ENCODE measurements around the gene SULF2. TPM values are rescaled to one million over a fixed set of nuclear protein-coding genes. Genes with fewer than 3 reads are reported as not detected.

The SULF2 gene
- total and polyA plus RNA-seq, 2 of the 4 experiments (the other 2 are of a cell fraction) = 0.54 to 0.77 TPM

DNA sequence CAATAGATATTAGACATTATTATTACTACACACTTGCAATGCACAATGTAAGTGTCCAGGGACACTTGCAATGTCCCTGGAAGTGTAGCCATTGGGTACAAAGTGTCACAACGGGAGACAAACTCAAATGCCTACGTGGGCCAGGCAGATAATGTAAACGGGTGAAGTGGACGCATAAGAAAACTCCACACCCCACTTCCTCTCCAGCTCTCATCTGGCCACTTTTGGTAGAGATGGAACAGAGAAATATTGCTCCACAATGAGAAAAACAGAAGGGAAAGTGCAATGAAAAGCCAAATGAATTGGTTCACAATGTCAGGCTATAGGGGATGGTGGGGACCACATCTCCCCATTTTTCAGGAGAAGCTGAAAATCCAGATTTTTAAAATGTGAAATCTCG, 9.4 kb downstream of the SULF2 start:
- H3K4me2 ChIP-seq (ENCODE audit: low read depth, low read length) = no peak overlapping the region
- no peaks in the 10 kb centered on the region for H3K36me3 ChIP-seq (ENCODE audit: control insufficient read depth, insufficient read depth, low read length)
- no peak overlapping the region for H4K5ac ChIP-seq (ENCODE audit: low read depth, low read length)
- no peak overlapping the region for H2AFZ ChIP-seq (replicated peaks; ENCODE audit: low read length, poor library complexity)
- TF ChIP-seq, protein P1, sequence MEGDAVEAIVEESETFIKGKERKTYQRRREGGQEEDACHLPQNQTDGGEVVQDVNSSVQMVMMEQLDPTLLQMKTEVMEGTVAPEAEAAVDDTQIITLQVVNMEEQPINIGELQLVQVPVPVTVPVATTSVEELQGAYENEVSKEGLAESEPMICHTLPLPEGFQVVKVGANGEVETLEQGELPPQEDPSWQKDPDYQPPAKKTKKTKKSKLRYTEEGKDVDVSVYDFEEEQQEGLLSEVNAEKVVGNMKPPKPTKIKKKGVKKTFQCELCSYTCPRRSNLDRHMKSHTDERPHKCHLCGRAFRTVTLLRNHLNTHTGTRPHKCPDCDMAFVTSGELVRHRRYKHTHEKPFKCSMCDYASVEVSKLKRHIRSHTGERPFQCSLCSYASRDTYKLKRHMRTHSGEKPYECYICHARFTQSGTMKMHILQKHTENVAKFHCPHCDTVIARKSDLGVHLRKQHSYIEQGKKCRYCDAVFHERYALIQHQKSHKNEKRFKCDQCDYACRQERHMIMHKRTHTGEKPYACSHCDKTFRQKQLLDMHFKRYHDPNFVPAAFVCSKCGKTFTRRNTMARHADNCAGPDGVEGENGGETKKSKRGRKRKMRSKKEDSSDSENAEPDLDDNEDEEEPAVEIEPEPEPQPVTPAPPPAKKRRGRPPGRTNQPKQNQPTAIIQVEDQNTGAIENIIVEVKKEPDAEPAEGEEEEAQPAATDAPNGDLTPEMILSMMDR (conservative IDR thresholded peaks at IDR 0.05; ENCODE audit: low read depth, low read length) = no peak
- no peak for TF ChIP-seq RAD21 (IDR thresholded peaks at IDR 0.05; ENCODE audit: low read length)
- TF ChIP-seq, protein P2, sequence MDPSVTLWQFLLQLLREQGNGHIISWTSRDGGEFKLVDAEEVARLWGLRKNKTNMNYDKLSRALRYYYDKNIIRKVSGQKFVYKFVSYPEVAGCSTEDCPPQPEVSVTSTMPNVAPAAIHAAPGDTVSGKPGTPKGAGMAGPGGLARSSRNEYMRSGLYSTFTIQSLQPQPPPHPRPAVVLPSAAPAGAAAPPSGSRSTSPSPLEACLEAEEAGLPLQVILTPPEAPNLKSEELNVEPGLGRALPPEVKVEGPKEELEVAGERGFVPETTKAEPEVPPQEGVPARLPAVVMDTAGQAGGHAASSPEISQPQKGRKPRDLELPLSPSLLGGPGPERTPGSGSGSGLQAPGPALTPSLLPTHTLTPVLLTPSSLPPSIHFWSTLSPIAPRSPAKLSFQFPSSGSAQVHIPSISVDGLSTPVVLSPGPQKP (IDR thresholded peaks at IDR 0.05; ENCODE audit: borderline replicate concordance, low read depth, low read length) = no peak
- no peak for TF ChIP-seq POLR2A (IDR thresholded peaks at IDR 0.05; ENCODE audit: low read depth, low read length)
- TF ChIP-seq MAFK (IDR thresholded peaks at IDR 0.05; ENCODE audit: low read depth, low read length) = no peak
- no peak for TF ChIP-seq FOS (IDR thresholded peaks at IDR 0.05; ENCODE audit: low read depth, low read length)
- TF ChIP-seq BHLHE40 (IDR thresholded peaks at IDR 0.05; ENCODE audit: low read depth, low read length) = no peak
- TF ChIP-seq, protein P3, sequence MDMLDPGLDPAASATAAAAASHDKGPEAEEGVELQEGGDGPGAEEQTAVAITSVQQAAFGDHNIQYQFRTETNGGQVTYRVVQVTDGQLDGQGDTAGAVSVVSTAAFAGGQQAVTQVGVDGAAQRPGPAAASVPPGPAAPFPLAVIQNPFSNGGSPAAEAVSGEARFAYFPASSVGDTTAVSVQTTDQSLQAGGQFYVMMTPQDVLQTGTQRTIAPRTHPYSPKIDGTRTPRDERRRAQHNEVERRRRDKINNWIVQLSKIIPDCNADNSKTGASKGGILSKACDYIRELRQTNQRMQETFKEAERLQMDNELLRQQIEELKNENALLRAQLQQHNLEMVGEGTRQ (IDR thresholded peaks at IDR 0.05; ENCODE audit: low read depth, low read length) = no peak
- TF ChIP-seq MAZ (IDR thresholded peaks at IDR 0.05; ENCODE audit: borderline replicate concordance, low read depth, low read length) = no peak
- TF ChIP-seq RFX5 (IDR thresholded peaks at IDR 0.05; ENCODE audit: low read depth, low read length) = no peak
- TF ChIP-seq SMC3 (IDR thresholded peaks at IDR 0.05; ENCODE audit: low read depth, low read length) = no peak
- no peak for TF ChIP-seq CEBPB (IDR thresholded peaks at IDR 0.05; ENCODE audit: low read depth, low read length)
- H3K9me3 ChIP-seq (ENCODE audit: control insufficient read depth, insufficient read depth, low read length) = peaks cover 9% of the 10 kb centered on the region; the same call in 1 of the 2 replicates
- no peak overlapping the region for H4K91ac ChIP-seq (ENCODE audit: insufficient read depth, low read depth, low read length)
- ChIA-PET CTCF (no interaction called here), POLR2A (ENCODE audit: unreplicated experiment) (no interaction called here)
- H3K27ac ChIP-seq (ENCODE audit: insufficient read depth, low read length) = no peak overlapping the region
- H3K9ac ChIP-seq (ENCODE audit: low read depth, low read length) = no peak overlapping the region
- dilution Hi-C loops (cut with HindIII; ENCODE audit: low sequenced_read_pairs, unreplicated experiment) (no loop called here), intact Hi-C loops (cut with micrococcal nuclease) (no loop called here), in situ Hi-C loops (cut with MboI; ENCODE audit: low sequenced_read_pairs) (no loop called here)
- H2BK120ac ChIP-seq (ENCODE audit: low read depth, low read length) = no peak overlapping the region
- H3K4ac ChIP-seq (ENCODE audit: low read depth, low read length) = no peak overlapping the region
- H3K4me3 ChIP-seq (ENCODE audit: insufficient read depth, low read depth, low read length) = no peak overlapping the region
- H3K27me3 ChIP-seq (ENCODE audit: control insufficient read depth, insufficient read depth, low read length) = peaks cover 2% of the 10 kb centered on the region; the same call in 1 of the 2 replicates
- no TSS peak for BruUV-seq (replicated peaks)
- no peak overlapping the region for H3K23ac ChIP-seq (ENCODE audit: low read depth, low read length)
- H4K8ac ChIP-seq (ENCODE audit: low read depth in 2 of 2, low read length in 2 of 2) = no peak overlapping the region
- no peaks in the 10 kb centered on the region for H3K4me1 ChIP-seq (ENCODE audit: control insufficient read depth, insufficient read depth, low read length)
- H3K9me1 ChIP-seq (ENCODE audit: insufficient read depth, low read length) = no peaks in the 10 kb centered on the region
- no peak overlapping the region for H3K18ac ChIP-seq (ENCODE audit: low read depth, low read length)
- no peaks in the 10 kb centered on the region for H4K20me1 ChIP-seq (ENCODE audit: insufficient read depth, low read length)
- no peak overlapping the region for H2BK20ac ChIP-seq (ENCODE audit: low read depth, low read length)
- H2AK9ac ChIP-seq (replicated peaks; ENCODE audit: low read depth, low read length, poor library complexity) = no peak overlapping the region
- H2BK5ac ChIP-seq (ENCODE audit: low read depth, low read length, poor library complexity, severe bottlenecking) = no peak overlapping the region
- H3K79me1 ChIP-seq (ENCODE audit: low read depth in 1 of 2, low read length in 2 of 2) = no peaks in the 10 kb centered on the region
- no CpG with 5 or more reads among the region's 5 CpGs for WGBS, 2 experiments (ENCODE audit: extremely low coverage in 2 of 2, insufficient read length in 1 of 2)
- H2AK5ac ChIP-seq (ENCODE audit: low read depth, low read length) = no peak overlapping the region
- H3K56ac ChIP-seq (ENCODE audit: extremely low read depth, insufficient read depth, low read length) = no peak overlapping the region
- no peak for ATAC-seq (ENCODE audit: low read depth)
- DNase-seq = no peak
- no peak overlapping the region for H3K14ac ChIP-seq (replicated peaks; ENCODE audit: low read depth, low read length)
- no peak overlapping the region for H2BK15ac ChIP-seq (ENCODE audit: low read depth, low read length)

Measured in IMR-90 (cell line).